Vagina (tissue), 2 donors: Measurements from ENCODE around the gene TBCC. TPM values are rescaled to one million over a fixed set of nuclear protein-coding genes. Genes with fewer than 3 reads are reported as not detected.

Experiments
- DNase-seq, 2 donors: peaks; one replicate each; pipeline ENCODE4 v3.0.0-alpha.2; 2017; ENCODE audit errors: extremely low spot score in 2 of 2
- H3K27ac ChIP-seq: fragments of 200-600 bp; sonication (generic); one replicate; pipeline ENCODE4 v1.5.1; 2019
- H3K27me3 ChIP-seq: fragments of 200-600 bp; sonication (generic); one replicate; pipeline ENCODE4 v1.5.1; 2019
- H3K36me3 ChIP-seq, 2 donors: fragments of 200-600 bp; sonication (generic); one replicate each; pipeline ENCODE4 v1.5.1; 2017 to 2019
- H3K4me1 ChIP-seq: fragments of 200-600 bp; sonication (generic); one replicate; pipeline ENCODE4 v1.5.1; 2019
- H3K4me3 ChIP-seq, 2 donors: fragments of 200-600 bp; sonication (generic); 1 replicate in 1 of 2; 2 replicates in 1 of 2; pipeline ENCODE4 v1.5.1; 2016 to 2019
- H3K9me3 ChIP-seq: fragments of 200-600 bp; sonication (generic); one replicate; pipeline ENCODE4 v1.5.1; 2019
- POLR2A ChIP-seq, 2 donors: fragments of 450-650 bp; IDR thresholded peaks; one replicate each; pipeline ENCODE4 v1.6.1; 2017; ENCODE audit warnings: antibody characterized with exemption in 2 of 2, mild to moderate bottlenecking in 2 of 2, moderate library complexity in 2 of 2
- POLR2AphosphoS5 ChIP-seq, 2 donors: sonication (generic); formaldehyde crosslinking; IDR thresholded peaks; one replicate each; pipeline ENCODE4 v1.9.0; 2017; ENCODE audit warnings: antibody characterized with exemption in 2 of 2, mild to moderate bottlenecking in 2 of 2, low read depth in 1 of 2; ENCODE audit not compliant: insufficient read depth in 1 of 2
- intact Hi-C: fragments of 100-400 bp; cut with DNase I; formaldehyde crosslinking; loops from one replicate; pipeline ENCODE4 v1.15.1; 2023
- total RNA-seq: library from RNA; depleted of rRNA; stranded (reverse); fragments of >200 nt; gene quantifications from one replicate; pipeline ENCODE4 v1.2.3, GENCODE V29; 2016
- TF ChIP-seq, protein P1 (sequence below), 3 experiments: fragments of 450-650 bp in 2 of 3; fragments of 200-600 bp in 1 of 3; sonication (generic) in 1 of 3; IDR thresholded peaks; one replicate each; pipeline ENCODE4 v1.5.1; 2017 to 2019; ENCODE audit warnings: antibody characterized with exemption in 3 of 3, mild to moderate bottlenecking in 2 of 3, moderate library complexity in 2 of 3

The TBCC gene
- total RNA-seq, 1 donor from 2014 or later = 16.7 TPM

DNA sequence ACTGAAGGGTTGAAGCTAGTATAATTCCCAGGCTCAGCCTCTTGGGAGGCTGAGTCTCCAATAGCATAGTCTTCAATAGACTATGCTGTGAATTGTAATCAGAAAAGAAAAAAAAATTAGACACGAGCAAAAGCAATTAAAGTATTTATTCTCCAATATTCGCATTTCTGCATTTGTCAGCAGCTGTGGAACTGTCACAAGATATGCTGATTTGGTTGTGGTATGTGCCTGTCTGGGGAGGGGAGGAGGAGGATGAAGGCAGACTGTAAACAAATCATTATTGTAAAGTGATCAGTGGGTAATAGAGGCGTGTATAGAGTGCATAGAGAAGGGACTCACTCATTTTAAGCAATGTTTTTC, 25.8 kb upstream of the TBCC start:
- Histone ChIP-seq H3K27me3 (no peaks in the 10 kb centered on the region), H3K4me1 (peaks cover 16% of the 10 kb centered on the region), H3K27ac (no peak overlapping the region), H3K4me3 (no peak overlapping the region), H3K36me3 (no peaks in the 10 kb centered on the region), H3K9me3 (no peaks in the 10 kb centered on the region)
- intact Hi-C loops = no loop called here
- DNase-seq = no peak
- TF ChIP-seq, protein P1, sequence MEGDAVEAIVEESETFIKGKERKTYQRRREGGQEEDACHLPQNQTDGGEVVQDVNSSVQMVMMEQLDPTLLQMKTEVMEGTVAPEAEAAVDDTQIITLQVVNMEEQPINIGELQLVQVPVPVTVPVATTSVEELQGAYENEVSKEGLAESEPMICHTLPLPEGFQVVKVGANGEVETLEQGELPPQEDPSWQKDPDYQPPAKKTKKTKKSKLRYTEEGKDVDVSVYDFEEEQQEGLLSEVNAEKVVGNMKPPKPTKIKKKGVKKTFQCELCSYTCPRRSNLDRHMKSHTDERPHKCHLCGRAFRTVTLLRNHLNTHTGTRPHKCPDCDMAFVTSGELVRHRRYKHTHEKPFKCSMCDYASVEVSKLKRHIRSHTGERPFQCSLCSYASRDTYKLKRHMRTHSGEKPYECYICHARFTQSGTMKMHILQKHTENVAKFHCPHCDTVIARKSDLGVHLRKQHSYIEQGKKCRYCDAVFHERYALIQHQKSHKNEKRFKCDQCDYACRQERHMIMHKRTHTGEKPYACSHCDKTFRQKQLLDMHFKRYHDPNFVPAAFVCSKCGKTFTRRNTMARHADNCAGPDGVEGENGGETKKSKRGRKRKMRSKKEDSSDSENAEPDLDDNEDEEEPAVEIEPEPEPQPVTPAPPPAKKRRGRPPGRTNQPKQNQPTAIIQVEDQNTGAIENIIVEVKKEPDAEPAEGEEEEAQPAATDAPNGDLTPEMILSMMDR (IDR thresholded peaks at IDR 0.05) = no peak
- TF ChIP-seq POLR2AphosphoS5 (IDR thresholded peaks at IDR 0.05; ENCODE audit: insufficient read depth in 1 of 2, low read depth in 1 of 2) = no peak
- TF ChIP-seq POLR2A (IDR thresholded peaks at IDR 0.05) = no peak

DNA sequence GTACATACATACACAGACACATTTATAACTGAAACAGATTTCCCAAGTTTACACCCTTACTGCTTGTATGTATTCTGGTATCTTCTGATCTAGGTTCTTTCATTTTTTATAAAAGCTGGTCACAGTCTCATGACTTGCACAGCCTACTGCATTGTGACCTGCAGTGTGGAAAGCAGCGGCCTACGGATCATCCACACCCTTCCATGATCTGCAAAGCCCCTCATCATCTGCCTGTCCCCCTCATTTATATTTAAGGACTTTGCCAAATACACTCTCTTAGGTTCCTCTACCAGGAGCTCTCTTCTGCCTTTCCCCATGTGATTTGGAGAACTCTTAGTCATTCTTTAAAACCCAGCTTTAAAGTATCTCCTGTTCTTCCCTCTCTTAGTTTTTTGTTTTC, 23.9 kb upstream of the TBCC start:
- Histone ChIP-seq H3K4me1 (peaks cover 16% of the 10 kb centered on the region), H3K27me3 (no peaks in the 10 kb centered on the region), H3K4me3 (no peak overlapping the region), H3K27ac (no peak overlapping the region), H3K36me3 (no peaks in the 10 kb centered on the region), H3K9me3 (no peaks in the 10 kb centered on the region)
- TF ChIP-seq, protein P1 (IDR thresholded peaks at IDR 0.05) = no peak
- TF ChIP-seq POLR2A (IDR thresholded peaks at IDR 0.05) (no peak), POLR2AphosphoS5 (IDR thresholded peaks at IDR 0.05; ENCODE audit: insufficient read depth in 1 of 2, low read depth in 1 of 2) (no peak)
- DNase-seq = no peak
- intact Hi-C loops = loop anchor here (10.0 kb wide), 1 partner anchor 55 kb away; no protein-coding TSS in a partner anchor

DNA sequence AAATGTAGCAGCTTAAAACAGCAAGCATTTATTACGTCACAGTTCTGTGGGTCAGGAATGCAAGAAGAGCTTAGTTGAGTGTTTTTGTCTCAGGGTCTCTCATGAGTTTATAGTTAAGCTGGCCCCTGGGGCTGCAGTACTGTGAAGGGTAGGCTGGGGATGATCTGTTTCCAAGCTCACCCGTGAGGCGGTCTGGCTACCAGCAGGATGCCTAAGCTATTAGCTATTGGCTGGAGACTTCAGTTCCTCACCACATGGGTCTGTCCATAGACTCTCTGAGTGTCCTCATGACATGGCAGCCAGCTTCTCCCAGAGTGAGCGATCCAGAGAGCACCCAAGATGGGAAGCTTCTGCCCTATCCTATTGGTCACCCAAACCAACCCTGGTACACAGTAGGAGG, 23.1 kb upstream of the TBCC start:
- Histone ChIP-seq H3K4me3 (no peak overlapping the region), H3K36me3 (no peaks in the 10 kb centered on the region), H3K27ac (no peak overlapping the region), H3K9me3 (no peaks in the 10 kb centered on the region), H3K4me1 (peaks cover 16% of the 10 kb centered on the region), H3K27me3 (no peaks in the 10 kb centered on the region)
- DNase-seq = no peak
- intact Hi-C loops = loop anchor here (10.0 kb wide), 1 partner anchor 56 kb away; no protein-coding TSS in a partner anchor
- TF ChIP-seq, protein P1 (IDR thresholded peaks at IDR 0.05) = no peak
- TF ChIP-seq POLR2A (IDR thresholded peaks at IDR 0.05) = no peak
- no peak for TF ChIP-seq POLR2AphosphoS5 (IDR thresholded peaks at IDR 0.05; ENCODE audit: insufficient read depth in 1 of 2, low read depth in 1 of 2)

DNA sequence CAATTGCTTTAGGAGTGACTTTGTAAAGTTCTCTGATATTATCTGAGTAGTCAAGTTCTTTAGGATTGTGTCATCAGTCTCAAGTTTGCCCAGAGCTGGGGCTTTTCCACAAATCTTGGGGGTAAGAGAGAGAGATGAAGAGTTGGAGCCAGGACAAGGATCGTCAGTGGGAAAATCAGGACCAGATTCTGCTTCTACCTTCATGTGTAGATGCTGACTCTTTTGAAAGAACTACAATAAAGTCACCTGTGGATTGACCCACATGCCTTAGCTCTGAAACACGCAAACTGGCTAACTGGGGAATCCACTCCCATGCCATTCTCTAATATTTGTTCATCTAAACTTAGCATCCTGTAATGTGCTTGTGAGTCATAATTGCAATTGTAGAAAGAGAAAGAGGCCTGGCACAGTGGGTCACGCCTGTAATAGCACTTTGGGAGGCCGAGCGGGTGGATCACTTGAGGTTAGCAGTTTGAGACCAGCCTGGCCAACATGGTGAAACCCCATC, 20.3 kb upstream of the TBCC start:
- DNase-seq = no peak
- H3K4me1 ChIP-seq = peaks cover 9% of the 10 kb centered on the region
- H3K27me3 ChIP-seq = no peaks in the 10 kb centered on the region
- no peaks in the 10 kb centered on the region for H3K36me3 ChIP-seq
- TF ChIP-seq POLR2A (IDR thresholded peaks at IDR 0.05) = no peak
- TF ChIP-seq POLR2AphosphoS5 (IDR thresholded peaks at IDR 0.05; ENCODE audit: insufficient read depth in 1 of 2, low read depth in 1 of 2) = no peak
- TF ChIP-seq, protein P1 (IDR thresholded peaks at IDR 0.05) = no peak
- H3K9me3 ChIP-seq = no peaks in the 10 kb centered on the region
- no peak overlapping the region for H3K27ac ChIP-seq
- intact Hi-C loops = loop anchor here (10.0 kb wide), 1 partner anchor 59 kb away; no protein-coding TSS in a partner anchor
- no peak overlapping the region for H3K4me3 ChIP-seq

DNA sequence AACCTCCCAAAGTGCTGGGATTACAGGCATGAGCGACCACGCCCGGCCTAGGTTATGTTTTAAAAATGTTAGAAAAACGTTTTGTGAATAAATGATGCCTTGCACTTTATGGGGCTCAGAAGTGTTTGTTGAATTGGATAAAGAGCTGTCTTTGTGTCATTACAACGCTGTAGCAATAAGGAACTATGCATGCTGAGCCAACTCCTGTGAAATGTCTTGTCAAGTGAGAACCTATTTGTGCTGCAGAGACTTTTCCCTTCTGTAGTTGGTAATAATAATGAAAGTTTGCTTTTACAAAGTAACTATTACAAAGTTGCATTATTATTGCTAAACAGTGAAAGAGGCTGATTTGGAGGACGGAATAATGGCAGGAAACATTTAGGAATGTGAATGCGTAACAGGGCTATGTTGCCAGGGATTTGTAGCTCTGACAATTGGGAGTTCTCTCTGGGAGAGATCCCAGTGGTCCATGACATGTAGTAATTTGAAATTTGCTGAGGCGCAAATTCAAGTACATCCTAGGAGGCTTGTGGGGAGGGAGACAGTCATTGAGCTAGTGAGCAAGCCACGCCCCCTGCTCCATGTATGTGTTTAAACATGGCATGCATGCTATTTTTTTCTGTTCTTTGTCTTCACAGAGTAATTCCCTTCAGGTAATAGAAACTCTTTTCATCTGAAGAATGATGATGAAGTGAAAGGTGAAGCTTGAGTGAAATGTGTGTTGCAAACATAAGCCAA, 19.2 kb upstream of the TBCC start:
- no peaks in the 10 kb centered on the region for H3K9me3 ChIP-seq
- no peak for DNase-seq
- no peak overlapping the region for H3K4me3 ChIP-seq
- H3K27me3 ChIP-seq = no peaks in the 10 kb centered on the region
- H3K4me1 ChIP-seq = no peaks in the 10 kb centered on the region
- no peaks in the 10 kb centered on the region for H3K36me3 ChIP-seq
- no peak for TF ChIP-seq POLR2A (IDR thresholded peaks at IDR 0.05)
- TF ChIP-seq, protein P1 (IDR thresholded peaks at IDR 0.05) = no peak
- no peak for TF ChIP-seq POLR2AphosphoS5 (IDR thresholded peaks at IDR 0.05; ENCODE audit: insufficient read depth in 1 of 2, low read depth in 1 of 2)
- no peak overlapping the region for H3K27ac ChIP-seq
- intact Hi-C loops = loop anchor here (10.0 kb wide), 1 partner anchor 60 kb away; no protein-coding TSS in a partner anchor
